ENCODE measurements around the gene FBF1. TPM values are rescaled to one million over a fixed set of nuclear protein-coding genes. Genes with fewer than 3 reads are reported as not detected.

The FBF1 gene
- total RNA-seq, 1 experiment from 2014 or later, result 22.8 TPM

GRCh38 chr17:75885431-75885830, 55.4 kb downstream of the FBF1 start:
- intact Hi-C loops (cut with micrococcal nuclease), result no loop called here
- H3K9me2 ChIP-seq (ENCODE audit: insufficient read depth), result no peaks in the 10 kb centered on the region
- no peaks in the 10 kb centered on the region for H3K36me3 ChIP-seq (ENCODE audit: control insufficient read depth in 1 of 2, insufficient read depth in 2 of 2, low read length in 2 of 2)
- H3K4me2 ChIP-seq (ENCODE audit: low read length), result no peak overlapping the region
- H3K27ac ChIP-seq (ENCODE audit: low read depth, low read length), result no peak overlapping the region
- H3K4me3 ChIP-seq (replicated peaks in 1 of 2; ENCODE audit: low read depth in 1 of 2, low read length in 2 of 2), result no peak overlapping the region
- H3K9me3 ChIP-seq (ENCODE audit: control insufficient read depth in 1 of 2, insufficient read depth in 1 of 2, low read depth in 1 of 2, low read length in 2 of 2), result no peaks in the 10 kb centered on the region
- ChIA-PET CTCF (no interaction called here), POLR2A (interaction anchor here (0.9 kb wide), 1 partner anchor 11 kb away, joined by 3 read pairs; no protein-coding TSS in a partner anchor), RAD21 (ENCODE audit: low non-redundant PET in 1 of 2, low total read pairs in 2 of 2, uncharacterized antibody in 2 of 2, unreplicated experiment in 2 of 2) (no interaction called here)
- TF ChIP-seq EZH2 (IDR thresholded peaks at IDR 0.05), result no peak
- no peak for TF ChIP-seq FOSL1 (IDR thresholded peaks at IDR 0.05; ENCODE audit: low read depth)
- no peak for TF ChIP-seq CEBPB (IDR thresholded peaks at IDR 0.05; ENCODE audit: low read depth)
- TF ChIP-seq TCF7L2 (IDR thresholded peaks at IDR 0.05; ENCODE audit: borderline replicate concordance, extremely low read depth, insufficient read depth, insufficient read length), result no peak
- no peak for TF ChIP-seq SRF (IDR thresholded peaks at IDR 0.05; ENCODE audit: low read depth)
- TF ChIP-seq ZNF274 (IDR thresholded peaks at IDR 0.05; ENCODE audit: low read depth, low read length), result no peak
- no peak for TF ChIP-seq EGR1 (IDR thresholded peaks at IDR 0.05; ENCODE audit: low read depth)
- no peak for TF ChIP-seq SP1 (IDR thresholded peaks at IDR 0.05; ENCODE audit: low read depth)
- TF ChIP-seq CTCF (IDR thresholded peaks at IDR 0.05 in 2 of 3, conservative IDR thresholded peaks at IDR 0.05 in 1 of 3; ENCODE audit: borderline replicate concordance in 1 of 3, insufficient read depth in 1 of 3, low read depth in 2 of 3, low read length in 2 of 3), result no peak
- no TSS peak for BruUV-seq (replicated peaks)
- peaks cover 7 to 16% of the 10 kb centered on the region in 2 experiments for H3K4me1 ChIP-seq (ENCODE audit: control insufficient read depth in 1 of 2, insufficient read depth in 2 of 2, low read length in 2 of 2)
- H3K27me3 ChIP-seq (ENCODE audit: insufficient read depth, low read length), result no peaks in the 10 kb centered on the region
- no peak overlapping the region for H2AFZ ChIP-seq (ENCODE audit: low read depth, low read length, poor library complexity, severe bottlenecking)
- no peak overlapping the region for H3K9ac ChIP-seq (ENCODE audit: low read length)
- DNase-seq (ENCODE audit: low read depth, low spot score), result no peak
- no peaks in the 10 kb centered on the region for H3K79me2 ChIP-seq (ENCODE audit: insufficient read depth, low read length)
- no peak for ATAC-seq
- H4K20me1 ChIP-seq (ENCODE audit: insufficient read depth), result no peaks in the 10 kb centered on the region

Data from HCT116 (cell line).